ENCODE results near the gene SCYL1. TPM values are rescaled to one million over a fixed set of nuclear protein-coding genes. Genes with fewer than 3 reads are reported as not detected.

The SCYL1 gene
- total RNA-seq, 1 experiment from 2014 or later: 104 TPM

GRCh38 chr11:65554842-65555430 is 30.1 kb downstream of the SCYL1 start (continued):
- no peak for TF ChIP-seq ZBTB33 (IDR thresholded peaks at IDR 0.05; ENCODE audit: extremely low read depth, insufficient replicate concordance, low read length)
- no peak for TF ChIP-seq EZH2phosphoT487 (IDR thresholded peaks at IDR 0.05; ENCODE audit: borderline replicate concordance)
- no peak for TF ChIP-seq CTCF (IDR thresholded peaks at IDR 0.05 in 2 of 3, conservative IDR thresholded peaks at IDR 0.05 in 1 of 3; ENCODE audit: borderline replicate concordance in 1 of 3, insufficient read depth in 1 of 3, low read depth in 2 of 3, low read length in 2 of 3)
- TF ChIP-seq ZNF274 (IDR thresholded peaks at IDR 0.05; ENCODE audit: low read depth, low read length): no peak
- no peak for TF ChIP-seq JUND (IDR thresholded peaks at IDR 0.05)
- no peak for TF ChIP-seq EGR1 (IDR thresholded peaks at IDR 0.05; ENCODE audit: low read depth)
- TF ChIP-seq POLR2A (IDR thresholded peaks at IDR 0.05; ENCODE audit: borderline replicate concordance, extremely low read depth, insufficient read depth, insufficient read length): no peak

- intact Hi-C loops (cut with micrococcal nuclease): no loop called here
- POLR2A ChIA-PET: interaction anchor here (0.9 to 1.4 kb wide), 2 partner anchors 9 to 56 kb away, joined by 3 to 4 read pairs; no protein-coding TSS in a partner anchor
- H3K27ac ChIP-seq (ENCODE audit: low read depth, low read length): peak overlapping the region; percentile 99
- peak overlapping the region; percentile 96 for H3K4me2 ChIP-seq (ENCODE audit: low read length)
- no peaks in the 10 kb centered on the region for H4K20me1 ChIP-seq (ENCODE audit: insufficient read depth)
- H3K9me2 ChIP-seq (ENCODE audit: insufficient read depth): no peaks in the 10 kb centered on the region
- RAD21 ChIA-PET (ENCODE audit: low non-redundant PET in 1 of 2, low total read pairs in 2 of 2, uncharacterized antibody in 2 of 2, unreplicated experiment in 2 of 2): no interaction called here
- H3K4me1 ChIP-seq (ENCODE audit: control insufficient read depth in 1 of 2, insufficient read depth in 2 of 2, low read length in 2 of 2): peaks cover 78 to 94% of the 10 kb centered on the region in 2 experiments
- no TSS peak for BruUV-seq (replicated peaks)
- peaks cover 28% of the 10 kb centered on the region for H3K79me2 ChIP-seq (ENCODE audit: insufficient read depth, low read length)
- peak overlapping the region; percentile 31 to 68 for H3K4me3 ChIP-seq (replicated peaks in 1 of 2; ENCODE audit: low read depth in 1 of 2, low read length in 2 of 2)
- no peaks in the 10 kb centered on the region for H3K9me3 ChIP-seq (ENCODE audit: control insufficient read depth in 1 of 2, insufficient read depth in 1 of 2, low read depth in 1 of 2, low read length in 2 of 2)
- H2AFZ ChIP-seq (ENCODE audit: low read depth, low read length, poor library complexity, severe bottlenecking): no peak overlapping the region
- peak overlapping the region; percentile 83 for H3K9ac ChIP-seq (ENCODE audit: low read length)
- H3K36me3 ChIP-seq (ENCODE audit: control insufficient read depth in 1 of 2, insufficient read depth in 2 of 2, low read length in 2 of 2): 0 out of 4 replicates have a peak, but pooled peaks cover 0 to 4% of the 10 kb centered on the region in 2 experiments
- H3K27me3 ChIP-seq (ENCODE audit: insufficient read depth, low read length): no peaks in the 10 kb centered on the region
- TF ChIP-seq TCF7L2 (IDR thresholded peaks at IDR 0.05; ENCODE audit: borderline replicate concordance, extremely low read depth, insufficient read depth, insufficient read length) (peak; percentile 29), ZBTB33 (IDR thresholded peaks at IDR 0.05; ENCODE audit: extremely low read depth, insufficient replicate concordance, low read length) (no peak), EZH2 (IDR thresholded peaks at IDR 0.05) (no peak), POLR2AphosphoS5 (IDR thresholded peaks at IDR 0.05; ENCODE audit: low read depth, low read length) (peak; percentile 77)
- peak; percentile 71 for DNase-seq (ENCODE audit: low read depth, low spot score)
- CTCF ChIA-PET: no interaction called here
- ATAC-seq: peak; percentile 45
Observed at GRCh38 chr11:65555693-65556231, 30.9 kb downstream of the SCYL1 start.
